MM.1S (cell line): ENCODE data around the gene SLC16A12.

ENCODE experiments used
- DNase-seq: peaks from one replicate; pipeline ENCODE4 v3.0.0-alpha.2; 2015
- H2AFZ ChIP-seq: fragments of 300-600 bp; sonication (generic); 2 replicates; pipeline ENCODE4 v1.6.0; 2016; ENCODE audit warnings: antibody characterized with exemption, low read length
- H3F3A ChIP-seq: fragments of 300-600 bp; sonication (generic); 2 replicates; pipeline ENCODE4 v1.6.1; 2016; ENCODE audit warnings: mild to moderate bottlenecking, antibody characterized with exemption, low read length, moderate library complexity, mixed read lengths; ENCODE audit not compliant: insufficient read depth
- H3K27ac ChIP-seq: fragments of 300-600 bp; sonication (generic); 2 replicates; pipeline ENCODE4 v1.5.1; 2016; ENCODE audit warnings: mild to moderate bottlenecking, low read length
- H3K27me3 ChIP-seq: fragments of 300-600 bp; sonication (generic); replicated peaks from 2 replicates; pipeline ENCODE4 v1.6.0; 2016; ENCODE audit warnings: low read length; ENCODE audit not compliant: insufficient read depth
- H3K36me3 ChIP-seq: fragments of 300-600 bp; sonication (generic); replicated peaks from 2 replicates; pipeline ENCODE4 v1.6.1; 2016; ENCODE audit warnings: mild to moderate bottlenecking, low read length, mixed read lengths; ENCODE audit not compliant: insufficient read depth
- H3K4me1 ChIP-seq: fragments of 300-600 bp; sonication (generic); 2 replicates; pipeline ENCODE4 v1.6.1; 2016; ENCODE audit warnings: low read length, mixed read lengths
- H3K4me2 ChIP-seq: fragments of 300-600 bp; sonication (generic); 2 replicates; pipeline ENCODE4 v1.6.0; 2016; ENCODE audit warnings: low read depth, low read length
- H3K4me3 ChIP-seq: fragments of 300-600 bp; sonication (generic); 2 replicates; pipeline ENCODE4 v1.5.1; 2016; ENCODE audit warnings: low read length, mixed read lengths
- H3K79me2 ChIP-seq: fragments of 300-600 bp; sonication (generic); 2 replicates; pipeline ENCODE4 v1.6.1; 2016; ENCODE audit warnings: mixed run types, low read length, mixed read lengths
- H3K9ac ChIP-seq: fragments of 300-600 bp; sonication (generic); 2 replicates; pipeline ENCODE4 v1.6.1; 2016; ENCODE audit warnings: low read length, mixed read lengths
- H3K9me2 ChIP-seq: fragments of 300-600 bp; sonication (generic); replicated peaks from 2 replicates; pipeline ENCODE4 v1.6.1; 2016; ENCODE audit warnings: mild to moderate bottlenecking, low read length, mixed read lengths; ENCODE audit not compliant: insufficient read depth
- H3K9me3 ChIP-seq: fragments of 300-600 bp; sonication (generic); replicated peaks from 2 replicates; pipeline ENCODE4 v1.6.1; 2016; ENCODE audit warnings: mild to moderate bottlenecking, low read length, mixed read lengths; ENCODE audit not compliant: insufficient read depth
- H4K20me1 ChIP-seq: fragments of 300-600 bp; sonication (generic); 2 replicates; pipeline ENCODE4 v1.6.1; 2016; ENCODE audit warnings: mild to moderate bottlenecking, low read length, moderate library complexity, mixed read lengths; ENCODE audit not compliant: insufficient read depth
- CTCF ChIP-seq: fragments of 300-600 bp; sonication (generic); IDR thresholded peaks from 2 replicates; pipeline ENCODE4 v1.5.1; 2016; ENCODE audit warnings: antibody characterized with exemption, low read length, mixed read lengths
- EZH2 ChIP-seq: fragments of 300-600 bp; sonication (generic); optimal IDR thresholded peaks from 2 replicates; pipeline ENCODE3; 2017; ENCODE audit warnings: low read depth, mild to moderate bottlenecking, antibody characterized with exemption, low read length, mixed read lengths
- EZH2phosphoT487 ChIP-seq: fragments of 300-600 bp; sonication (generic); IDR thresholded peaks from 2 replicates; pipeline ENCODE4 v1.6.1; 2018; ENCODE audit warnings: antibody characterized with exemption, low read length

SLC16A12 gene

GRCh38 chr10:89474452-89474851 is 60.9 kb downstream of the SLC16A12 start:
- H3K4me1 ChIP-seq = peaks cover 12% of the 10 kb centered on the region
- H3K36me3 ChIP-seq = no peaks in the 10 kb centered on the region
- no peaks in the 10 kb centered on the region for H3F3A ChIP-seq
- H3K27me3 ChIP-seq = no peaks in the 10 kb centered on the region
- H3K9ac ChIP-seq = no peak overlapping the region
- no peak for TF ChIP-seq EZH2phosphoT487
- no peak for TF ChIP-seq CTCF
- no peak for TF ChIP-seq EZH2
- H2AFZ ChIP-seq = no peak overlapping the region
- no peak overlapping the region for H3K4me3 ChIP-seq
- H3K79me2 ChIP-seq = no peaks in the 10 kb centered on the region
- H3K4me2 ChIP-seq = no peak overlapping the region
- H3K27ac ChIP-seq = no peak overlapping the region
- no peaks in the 10 kb centered on the region for H4K20me1 ChIP-seq
- no peak for DNase-seq
- no peaks in the 10 kb centered on the region for H3K9me2 ChIP-seq
- no peaks in the 10 kb centered on the region for H3K9me3 ChIP-seq

GRCh38 chr10:89471110-89471809 is 64.1 kb downstream of the SLC16A12 start:
- Histone ChIP-seq H3K27ac (no peak overlapping the region), H3K4me2 (no peak overlapping the region), H3K4me1 (no peaks in the 10 kb centered on the region; the same call in 1 of the 2 replicates), H3F3A (no peaks in the 10 kb centered on the region), H2AFZ (no peak overlapping the region), H3K4me3 (no peak overlapping the region), H3K9ac (no peak overlapping the region), H4K20me1 (no peaks in the 10 kb centered on the region), H3K9me2 (no peaks in the 10 kb centered on the region), H3K9me3 (no peaks in the 10 kb centered on the region), H3K79me2 (no peaks in the 10 kb centered on the region), H3K27me3 (no peaks in the 10 kb centered on the region), H3K36me3 (no peaks in the 10 kb centered on the region)
- no peak for TF ChIP-seq EZH2
- TF ChIP-seq EZH2phosphoT487 = no peak
- TF ChIP-seq CTCF = no peak
- DNase-seq = no peak

GRCh38 chr10:89470628-89471027 is 64.8 kb downstream of the SLC16A12 start:
- no peaks in the 10 kb centered on the region for H3K9me2 ChIP-seq
- TF ChIP-seq EZH2 = no peak
- H3K4me2 ChIP-seq = no peak overlapping the region
- H3K27ac ChIP-seq = no peak overlapping the region
- H3K27me3 ChIP-seq = no peaks in the 10 kb centered on the region
- H3K36me3 ChIP-seq = no peaks in the 10 kb centered on the region
- DNase-seq = no peak
- H3K9me3 ChIP-seq = no peaks in the 10 kb centered on the region
- no peaks in the 10 kb centered on the region; the same call in 1 of the 2 replicates for H3K4me1 ChIP-seq
- no peaks in the 10 kb centered on the region for H4K20me1 ChIP-seq
- H3F3A ChIP-seq = no peaks in the 10 kb centered on the region
- no peaks in the 10 kb centered on the region for H3K79me2 ChIP-seq
- H2AFZ ChIP-seq = no peak overlapping the region
- H3K4me3 ChIP-seq = no peak overlapping the region
- H3K9ac ChIP-seq = no peak overlapping the region

GRCh38 chr10:89469517-89469916 is 65.9 kb downstream of the SLC16A12 start:
- no peaks in the 10 kb centered on the region for H4K20me1 ChIP-seq
- H3K4me3 ChIP-seq = no peak overlapping the region
- H3K36me3 ChIP-seq = no peaks in the 10 kb centered on the region
- no peak overlapping the region for H3K9ac ChIP-seq
- H3F3A ChIP-seq = no peaks in the 10 kb centered on the region
- no peak for DNase-seq
- no peak overlapping the region for H3K4me2 ChIP-seq
- H3K9me2 ChIP-seq = no peaks in the 10 kb centered on the region
- no peaks in the 10 kb centered on the region; the same call in 1 of the 2 replicates for H3K4me1 ChIP-seq
- TF ChIP-seq EZH2 (no peak), CTCF (no peak), EZH2phosphoT487 (no peak)
- H3K27ac ChIP-seq = no peak overlapping the region
- H3K27me3 ChIP-seq = no peaks in the 10 kb centered on the region
- no peaks in the 10 kb centered on the region for H3K79me2 ChIP-seq
- no peaks in the 10 kb centered on the region for H3K9me3 ChIP-seq
- no peak overlapping the region for H2AFZ ChIP-seq
